NCI-H460 (cell line): ENCODE measurements around the gene RING1. TPM values are rescaled to one million over a fixed set of nuclear protein-coding genes. Genes with fewer than 3 reads are reported as not detected.

Source experiments
- DNase-seq: peaks from one replicate; pipeline ENCODE4 v3.0.0-alpha.2; 2016; ENCODE audit warnings: low read depth; ENCODE audit errors: extremely low read depth
- total RNA-seq: library from RNA; depleted of rRNA; stranded (reverse); fragments of >200 nt; shearing (Covaris generic); gene quantifications from 2 replicates; pipeline ENCODE4 v1.2.3, GENCODE V29; 2014

Gene RING1
- total RNA-seq, 1 experiment from 2014 or later = 8.7 TPM

DNA sequence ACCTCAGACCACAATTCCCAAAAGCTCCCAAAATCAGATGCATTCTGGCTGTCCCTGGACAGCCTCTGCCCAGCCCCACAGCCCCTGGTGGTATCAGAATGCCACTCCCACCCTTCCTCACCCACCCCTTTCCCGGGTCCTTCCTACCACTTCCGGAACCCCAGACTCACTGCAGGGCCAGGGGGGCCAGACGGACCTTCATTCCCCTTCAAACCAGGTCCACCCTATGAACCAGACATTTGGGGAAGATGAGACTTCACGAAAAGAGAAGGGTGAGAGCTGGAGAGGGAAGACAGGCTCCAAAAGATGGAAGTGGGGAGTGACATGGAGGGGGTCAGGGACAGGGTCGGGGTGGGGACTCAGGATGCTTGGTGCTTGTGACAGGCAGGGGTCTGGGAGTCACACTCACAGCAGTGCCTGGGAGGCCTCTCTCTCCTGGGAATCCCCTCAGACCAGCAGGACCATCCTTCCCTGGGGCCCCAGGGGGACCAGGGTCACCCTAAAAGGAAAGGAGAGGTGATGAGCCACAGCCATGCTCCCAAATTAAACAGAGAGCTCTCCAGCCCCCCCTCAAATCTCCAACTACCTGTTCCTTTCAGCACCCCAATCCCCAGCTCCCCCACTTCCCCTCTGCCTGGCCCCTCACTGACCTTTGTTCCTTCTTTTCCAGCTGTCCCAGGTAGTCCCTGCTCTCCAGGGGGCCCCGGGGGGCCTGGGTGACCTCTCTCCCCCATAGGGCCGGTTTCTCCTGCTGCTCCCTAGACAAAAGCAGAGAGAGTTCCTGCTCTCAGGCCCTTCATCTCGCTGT, 36.2 kb upstream of the RING1 start:
- DNase-seq = no peak

GRCh38 chr6:33172688-33173534, 35.4 kb upstream of the RING1 start:
- no peak for DNase-seq

DNA sequence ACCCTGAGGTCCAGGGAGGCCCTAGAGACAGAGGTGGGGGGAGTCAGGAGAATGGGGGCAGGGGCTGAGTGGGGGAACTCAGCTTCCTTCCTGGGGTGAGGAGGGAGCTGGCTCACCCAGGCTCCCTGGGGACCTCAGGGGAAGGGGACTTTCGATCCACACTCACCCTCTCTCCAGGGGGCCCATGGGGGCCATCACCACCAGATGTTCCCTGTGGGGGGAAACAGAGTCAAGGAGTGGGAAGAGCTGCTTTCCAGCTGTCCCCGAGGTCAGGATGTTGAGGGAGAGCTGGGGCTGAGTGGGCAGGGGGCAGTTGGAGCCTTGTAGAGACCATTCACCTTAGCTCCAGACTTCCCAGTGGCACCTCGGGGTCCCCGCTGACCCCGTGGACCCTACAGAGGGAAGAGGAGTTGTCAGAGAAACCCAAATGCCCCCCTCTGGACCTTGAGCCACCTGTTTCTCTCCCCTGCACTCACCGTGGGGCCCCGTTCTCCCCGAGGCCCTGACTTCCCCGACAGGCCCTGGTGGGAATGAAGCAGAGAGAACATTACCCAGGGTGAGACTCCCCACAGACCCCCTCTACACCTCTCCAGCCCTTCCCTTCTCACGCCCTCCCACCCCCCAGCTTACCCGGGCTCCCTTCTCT, 34.6 kb upstream of the RING1 start:
- DNase-seq = no peak

GRCh38 chr6:33174784-33175183, 33.5 kb upstream of the RING1 start:
- no peak for DNase-seq

- DNase-seq = no peak
Observed at GRCh38 chr6:33175436-33176069, 32.7 kb upstream of the RING1 start.

GRCh38 chr6:33176906-33177305, 31.4 kb upstream of the RING1 start:
- no peak for DNase-seq

DNA sequence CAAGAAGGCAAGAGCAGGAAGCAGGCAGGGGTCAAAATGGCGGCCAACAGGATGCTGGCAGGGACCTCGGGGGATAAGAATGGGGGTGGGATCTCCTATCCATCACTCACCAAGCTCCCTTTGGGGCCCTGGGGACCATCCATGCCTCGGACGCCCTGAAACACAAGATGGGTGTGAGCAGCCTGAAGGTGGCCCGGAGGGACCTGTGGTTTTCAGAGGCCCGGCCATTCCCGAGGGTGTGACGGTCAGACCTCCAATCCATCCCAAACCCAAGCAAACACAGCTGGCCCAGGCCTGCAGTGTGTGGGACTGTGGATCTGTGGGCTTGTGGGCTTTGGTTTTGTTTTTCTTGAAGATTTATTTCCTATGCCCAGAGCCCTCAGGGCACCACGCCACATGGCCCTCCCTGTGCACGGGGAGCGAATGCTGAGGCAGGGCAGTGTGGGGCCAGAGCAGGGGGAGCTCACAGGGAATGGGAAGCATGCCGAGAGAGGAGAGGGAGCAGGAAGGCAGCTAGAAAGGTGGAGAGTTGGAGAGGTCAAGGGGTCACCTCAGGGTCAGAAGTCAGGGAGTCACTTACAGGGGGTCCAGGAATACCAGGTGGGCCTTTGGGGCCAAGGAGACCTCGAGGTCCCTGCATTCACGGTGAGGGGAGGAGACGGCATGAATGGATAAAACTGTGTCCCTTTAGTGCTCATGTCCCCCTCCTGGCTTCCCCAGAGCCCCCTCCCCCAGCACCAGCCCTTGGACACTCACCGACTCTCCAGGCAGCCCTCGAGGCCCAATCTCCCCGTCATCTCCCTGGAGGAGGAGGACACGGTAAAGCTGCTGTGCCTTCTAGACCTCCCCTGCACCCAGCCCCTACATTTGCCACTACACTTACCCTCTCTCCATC, 30.5 kb upstream of the RING1 start:
- DNase-seq = no peak

- no peak for DNase-seq
Observed at GRCh38 chr6:33178755-33179475, 29.4 kb upstream of the RING1 start.

GRCh38 chr6:33181141-33181540, 27.2 kb upstream of the RING1 start:
- no peak for DNase-seq

DNA sequence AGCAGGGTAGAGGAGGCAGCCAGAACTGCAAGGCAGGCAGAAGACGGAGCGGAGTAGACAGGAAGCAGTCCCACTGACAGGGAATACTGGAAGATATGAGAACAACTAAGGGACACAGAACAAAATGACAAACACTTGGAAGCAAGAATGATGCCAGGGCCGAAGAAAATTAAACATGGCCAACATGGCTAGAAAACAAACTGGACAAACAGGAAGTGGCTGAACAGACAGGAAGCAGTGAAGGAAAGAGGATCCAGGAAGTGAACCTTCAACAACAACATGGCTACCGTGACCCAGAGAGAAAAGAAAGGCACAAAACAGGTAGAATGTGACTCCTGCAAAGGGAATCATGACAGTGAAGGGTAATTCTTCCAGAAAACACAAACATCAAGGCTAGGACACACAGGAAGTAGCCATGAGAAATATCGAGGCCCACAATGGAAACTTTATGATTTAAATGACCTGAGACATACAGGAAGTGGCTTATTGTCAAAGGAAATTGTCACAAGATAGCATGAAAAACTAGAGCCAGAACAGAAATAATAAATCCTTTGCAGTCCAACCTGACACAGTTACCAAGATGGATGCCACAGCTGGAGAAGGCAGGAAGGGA, 25.1 kb upstream of the RING1 start:
- no peak for DNase-seq

DNA sequence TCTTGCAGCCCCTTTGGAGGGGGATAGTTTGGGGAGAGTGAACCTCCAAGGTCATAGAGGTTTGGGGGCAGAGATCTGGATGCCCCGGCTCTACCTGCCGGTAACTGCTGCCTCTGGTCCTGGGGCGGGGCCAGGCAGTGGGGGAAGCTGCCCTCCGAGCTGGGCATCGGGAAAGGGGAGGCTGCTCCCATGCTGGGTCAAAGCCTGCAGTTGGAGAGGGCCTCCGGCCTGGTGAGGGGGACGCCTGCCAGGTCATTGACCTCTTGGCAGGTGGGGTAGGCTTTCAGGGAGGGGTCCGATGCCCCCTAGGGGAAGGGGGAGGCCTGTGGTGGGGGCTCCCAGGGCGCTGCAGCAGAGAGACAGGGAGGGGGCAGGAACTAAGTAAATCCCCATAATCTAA, 23.1 kb upstream of the RING1 start:
- DNase-seq = no peak

GRCh38 chr6:33185654-33186187, 22.6 kb upstream of the RING1 start:
- no peak for DNase-seq

DNA sequence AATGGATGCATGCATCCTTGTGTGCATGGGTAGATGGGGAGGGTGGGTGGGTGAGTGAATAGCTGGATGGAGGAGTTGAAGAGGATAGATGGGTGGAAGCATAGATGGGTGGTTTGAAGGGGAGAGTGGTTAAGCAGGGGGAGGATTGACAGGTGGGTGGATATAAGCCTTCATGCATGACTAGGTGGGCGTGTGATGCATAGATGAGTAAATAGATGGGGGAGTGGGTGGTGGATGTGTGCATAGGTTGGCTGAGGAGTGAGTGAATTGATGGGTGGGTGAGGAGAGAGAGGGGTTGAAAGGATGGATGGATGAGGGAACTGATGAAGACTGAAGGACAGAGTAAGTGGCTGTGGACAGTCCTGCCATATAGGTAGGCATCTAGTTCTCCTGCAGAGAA, 20.5 kb upstream of the RING1 start:
- no peak for DNase-seq

DNA sequence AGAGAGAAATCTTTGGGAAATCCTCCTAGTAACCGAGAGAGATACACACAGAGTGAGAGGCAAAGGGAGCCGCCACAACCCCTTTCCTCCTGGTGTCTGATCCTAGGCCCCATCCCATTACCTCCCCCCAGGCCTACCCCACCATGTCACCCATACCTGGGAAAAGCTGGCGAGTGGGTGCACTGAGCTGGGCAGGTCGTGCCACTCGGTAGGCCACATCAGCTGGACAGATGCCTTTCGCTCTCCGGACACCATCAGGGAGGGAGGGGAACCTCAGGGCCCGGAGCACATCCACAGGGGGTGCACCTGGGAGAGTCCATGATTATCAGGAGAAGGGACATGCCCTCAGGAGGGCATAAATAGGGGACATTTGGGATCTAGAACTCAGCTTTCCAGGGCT, 19.1 kb upstream of the RING1 start:
- no peak for DNase-seq

DNA sequence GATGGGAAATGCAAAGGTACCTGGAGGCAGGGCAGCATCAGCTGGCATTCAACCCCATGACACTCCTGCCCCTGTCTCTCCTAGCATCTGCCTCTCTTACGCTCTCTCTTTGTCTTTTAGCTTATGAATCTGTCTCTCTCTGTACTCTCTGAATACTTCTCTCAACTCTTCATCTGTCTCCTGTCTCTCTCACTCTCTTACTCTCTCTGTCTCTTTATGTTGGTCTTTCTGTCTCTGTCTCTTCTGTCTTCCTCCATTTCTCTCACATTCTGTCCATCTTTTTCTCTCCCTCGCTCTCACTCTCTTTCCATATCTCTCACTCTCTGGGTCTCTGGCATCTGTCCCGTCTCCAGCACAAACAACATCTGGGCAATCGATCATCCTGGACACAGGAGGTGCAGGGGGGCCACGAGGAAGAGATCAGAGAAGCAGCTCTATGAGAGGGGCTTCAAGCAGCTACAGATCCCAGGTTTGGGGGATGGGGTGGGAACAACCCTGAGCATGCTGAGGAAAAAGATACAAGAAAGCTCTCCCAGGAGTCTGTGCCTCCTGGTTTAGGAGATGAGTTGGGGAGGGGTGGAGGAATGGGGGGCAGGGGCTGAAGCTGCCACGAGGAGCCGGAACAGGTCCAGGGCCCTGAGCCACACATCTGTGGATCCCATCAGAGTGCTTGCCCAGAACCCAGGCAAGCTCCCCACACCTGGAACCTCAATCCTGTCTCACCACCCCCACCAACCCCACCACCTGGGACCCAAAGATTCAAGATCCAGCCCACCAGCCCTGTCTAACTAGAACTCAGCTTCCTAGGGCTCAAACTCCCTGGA, 18.5 kb upstream of the RING1 start:
- no peak for DNase-seq

DNA sequence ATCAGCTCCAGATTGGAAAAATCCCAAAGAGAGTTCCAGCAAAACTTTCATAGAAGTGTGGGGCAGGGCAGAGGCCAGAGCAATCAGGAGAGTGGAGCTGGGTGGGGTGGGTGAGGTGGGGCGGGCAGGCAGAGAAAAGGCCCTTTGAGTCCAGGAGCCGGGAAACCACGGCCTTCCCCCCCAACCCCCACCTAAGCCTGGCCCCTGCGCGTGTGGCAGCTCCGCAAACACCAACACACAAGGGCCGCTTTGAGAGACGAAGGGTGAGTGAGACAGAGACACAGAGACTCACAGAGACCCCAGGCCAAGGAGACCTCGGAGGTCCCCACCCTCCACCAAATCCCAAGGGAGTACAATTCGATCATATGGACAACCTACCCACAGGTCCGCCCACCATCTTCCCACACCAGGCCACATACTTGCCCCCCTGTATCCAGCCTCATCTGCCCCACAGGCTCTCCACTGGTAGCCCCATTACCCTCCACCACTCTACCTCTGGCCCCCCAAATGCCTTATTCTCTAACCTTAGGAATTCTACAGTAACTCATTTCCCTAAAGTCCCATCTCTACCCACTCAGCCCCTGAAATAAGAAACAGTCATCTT, 17.7 kb upstream of the RING1 start:
- DNase-seq = no peak

GRCh38 chr6:33191383-33192104, 16.8 kb upstream of the RING1 start:
- DNase-seq = no peak
